Upper lobe of right lung (tissue), 1 donor: Measurements from ENCODE around the gene LIX1. TPM values are rescaled to one million over a fixed set of nuclear protein-coding genes. Genes with fewer than 3 reads are reported as not detected.
"Not testable (repeated sequence)": the region's sequence is repeated elsewhere in the genome, so short reads cannot be mapped to it uniquely, and the experiment has no call there.

Source experiments
- ATAC-seq: fragments of 200-7000 bp; cut with Tn5 transposase; one replicate; pipeline ENCODE4 v1.9.1; 2020; ENCODE audit warnings: mild to moderate bottlenecking, moderate library complexity
- DNase-seq: peaks from one replicate; pipeline ENCODE4 v3.0.0-alpha.2; 2020
- H3K27ac ChIP-seq: fragments of 200-600 bp; one replicate; pipeline ENCODE4 v1.8.0; 2022
- H3K27me3 ChIP-seq: fragments of 200-600 bp; one replicate; pipeline ENCODE4 v1.8.0; 2022; ENCODE audit warnings: mild to moderate bottlenecking
- H3K36me3 ChIP-seq: fragments of 200-600 bp; one replicate; pipeline ENCODE4 v1.8.0; 2022
- H3K4me1 ChIP-seq: fragments of 200-600 bp; one replicate; pipeline ENCODE4 v1.8.0; 2022
- H3K4me3 ChIP-seq: fragments of 200-600 bp; one replicate; pipeline ENCODE4 v1.8.0; 2022; ENCODE audit warnings: mild to moderate bottlenecking
- H3K9me3 ChIP-seq: fragments of 200-600 bp; one replicate; pipeline ENCODE4 v1.8.0; 2022
- intact Hi-C: fragments of 100-400 bp; cut with DNase I; formaldehyde crosslinking; loops from one replicate; pipeline ENCODE4 v1.11.0; 2022
- total RNA-seq: library from RNA; stranded (reverse); fragmentation: NEBNext Ultra II Directional; extraction: Animal tissue kit (Norgen Biotek cat#: 25700); gene quantifications from one replicate; pipeline ENCODE4 v1.2.1, GENCODE V29; 2021
- TF ChIP-seq, protein P1 (sequence below): fragments of 200-600 bp; IDR thresholded peaks from one replicate; pipeline ENCODE4 v1.8.0; 2022; ENCODE audit warnings: antibody characterized with exemption
- donor health status: DM: no; HTN: yes; CAD: no; lungs with severe emphysema.

LIX1 gene
- total RNA-seq, 1 donor from 2014 or later: not detected

DNA sequence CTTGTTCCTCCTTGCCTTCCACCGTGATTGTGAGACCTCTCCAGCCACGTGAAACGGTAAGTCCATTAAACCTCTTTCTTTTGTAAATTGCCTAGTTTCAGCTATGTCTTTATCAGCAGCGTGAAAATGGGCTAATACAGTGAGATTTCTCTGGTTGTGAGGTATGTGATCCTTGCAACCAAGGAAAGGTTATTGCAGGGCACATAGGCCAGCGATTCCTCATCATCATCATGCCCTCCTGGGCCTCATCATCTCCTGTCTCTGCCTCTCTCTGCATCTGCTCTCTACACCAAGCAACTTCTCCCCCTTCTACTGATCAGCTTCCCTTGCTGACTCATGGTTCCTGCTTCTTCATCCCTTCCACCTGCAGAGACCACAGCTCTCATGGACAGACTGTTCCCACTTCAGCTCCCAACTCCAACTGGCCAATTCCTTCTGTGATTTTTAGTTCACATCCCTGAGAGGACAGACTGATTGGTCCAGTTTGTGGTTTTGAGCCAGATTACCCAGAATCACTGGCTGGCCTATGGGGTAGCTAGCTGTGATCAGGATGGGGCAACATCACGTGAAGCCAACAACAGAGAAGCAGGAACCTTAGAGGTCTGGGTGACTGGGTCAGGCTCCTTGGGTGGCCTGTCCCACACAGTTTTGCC is 53.1 kb downstream of the LIX1 start:
- DNase-seq (no peak), ATAC-seq (peak; percentile 29)

DNA sequence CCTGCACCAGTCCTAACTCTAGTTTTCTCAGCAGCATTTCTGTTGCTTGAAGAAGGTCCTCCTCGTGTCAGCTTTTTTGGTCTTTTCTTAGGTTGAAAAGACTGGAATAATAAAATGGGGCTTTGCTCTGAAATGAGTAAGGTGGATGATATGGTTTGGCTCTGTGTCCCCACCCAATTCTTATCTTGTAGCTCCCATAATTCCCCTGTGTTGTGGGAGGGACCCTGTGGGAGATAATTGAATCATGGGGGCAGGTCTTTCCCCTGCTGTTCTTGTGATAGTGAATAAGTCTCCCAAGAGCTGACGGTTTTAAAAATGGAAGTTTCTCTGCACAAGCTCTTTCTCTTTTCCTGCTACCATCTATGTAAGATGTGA is 53.6 kb downstream of the LIX1 start:
- H3K9me3 ChIP-seq: no peaks in the 10 kb centered on the region
- ATAC-seq (no peak), DNase-seq (no peak)
- H3K4me3 ChIP-seq: no peak overlapping the region
- no peaks in the 10 kb centered on the region for H3K36me3 ChIP-seq
- H3K27me3 ChIP-seq: no peaks in the 10 kb centered on the region
- no peak overlapping the region for H3K27ac ChIP-seq
- intact Hi-C loops: no loop called here
- no peaks in the 10 kb centered on the region for H3K4me1 ChIP-seq
- TF ChIP-seq, protein P1, sequence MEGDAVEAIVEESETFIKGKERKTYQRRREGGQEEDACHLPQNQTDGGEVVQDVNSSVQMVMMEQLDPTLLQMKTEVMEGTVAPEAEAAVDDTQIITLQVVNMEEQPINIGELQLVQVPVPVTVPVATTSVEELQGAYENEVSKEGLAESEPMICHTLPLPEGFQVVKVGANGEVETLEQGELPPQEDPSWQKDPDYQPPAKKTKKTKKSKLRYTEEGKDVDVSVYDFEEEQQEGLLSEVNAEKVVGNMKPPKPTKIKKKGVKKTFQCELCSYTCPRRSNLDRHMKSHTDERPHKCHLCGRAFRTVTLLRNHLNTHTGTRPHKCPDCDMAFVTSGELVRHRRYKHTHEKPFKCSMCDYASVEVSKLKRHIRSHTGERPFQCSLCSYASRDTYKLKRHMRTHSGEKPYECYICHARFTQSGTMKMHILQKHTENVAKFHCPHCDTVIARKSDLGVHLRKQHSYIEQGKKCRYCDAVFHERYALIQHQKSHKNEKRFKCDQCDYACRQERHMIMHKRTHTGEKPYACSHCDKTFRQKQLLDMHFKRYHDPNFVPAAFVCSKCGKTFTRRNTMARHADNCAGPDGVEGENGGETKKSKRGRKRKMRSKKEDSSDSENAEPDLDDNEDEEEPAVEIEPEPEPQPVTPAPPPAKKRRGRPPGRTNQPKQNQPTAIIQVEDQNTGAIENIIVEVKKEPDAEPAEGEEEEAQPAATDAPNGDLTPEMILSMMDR: no peak

More for the DNA sequence above, 53.1 kb downstream of the LIX1 start:
- TF ChIP-seq, protein P1: no peak
- H3K9me3 ChIP-seq: no peaks in the 10 kb centered on the region
- H3K36me3 ChIP-seq: no peaks in the 10 kb centered on the region
- no peak overlapping the region for H3K4me3 ChIP-seq
- H3K4me1 ChIP-seq: no peaks in the 10 kb centered on the region
- intact Hi-C loops: no loop called here
- H3K27me3 ChIP-seq: no peaks in the 10 kb centered on the region
- no peak overlapping the region for H3K27ac ChIP-seq

DNA sequence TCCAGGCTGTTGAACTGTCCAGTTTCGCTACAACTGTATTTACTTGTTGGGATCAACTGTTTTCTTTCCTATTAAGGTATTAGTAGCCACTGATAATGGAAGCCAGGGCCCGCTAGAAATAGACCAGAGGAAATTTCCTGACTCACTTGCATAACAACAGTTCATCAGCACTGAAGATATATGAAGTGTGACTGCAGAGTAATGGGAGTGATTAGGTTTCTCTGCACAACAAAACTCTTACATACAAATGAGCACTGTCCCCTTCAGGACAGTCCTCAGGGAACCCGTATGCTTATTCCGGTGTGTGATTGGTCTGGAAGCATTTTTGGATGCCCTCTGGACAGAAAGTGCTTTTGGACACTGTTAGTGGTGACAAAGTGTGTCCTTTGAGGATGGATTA is 55.3 kb downstream of the LIX1 start:
- DNase-seq: no peak
- ATAC-seq: no peak

DNA sequence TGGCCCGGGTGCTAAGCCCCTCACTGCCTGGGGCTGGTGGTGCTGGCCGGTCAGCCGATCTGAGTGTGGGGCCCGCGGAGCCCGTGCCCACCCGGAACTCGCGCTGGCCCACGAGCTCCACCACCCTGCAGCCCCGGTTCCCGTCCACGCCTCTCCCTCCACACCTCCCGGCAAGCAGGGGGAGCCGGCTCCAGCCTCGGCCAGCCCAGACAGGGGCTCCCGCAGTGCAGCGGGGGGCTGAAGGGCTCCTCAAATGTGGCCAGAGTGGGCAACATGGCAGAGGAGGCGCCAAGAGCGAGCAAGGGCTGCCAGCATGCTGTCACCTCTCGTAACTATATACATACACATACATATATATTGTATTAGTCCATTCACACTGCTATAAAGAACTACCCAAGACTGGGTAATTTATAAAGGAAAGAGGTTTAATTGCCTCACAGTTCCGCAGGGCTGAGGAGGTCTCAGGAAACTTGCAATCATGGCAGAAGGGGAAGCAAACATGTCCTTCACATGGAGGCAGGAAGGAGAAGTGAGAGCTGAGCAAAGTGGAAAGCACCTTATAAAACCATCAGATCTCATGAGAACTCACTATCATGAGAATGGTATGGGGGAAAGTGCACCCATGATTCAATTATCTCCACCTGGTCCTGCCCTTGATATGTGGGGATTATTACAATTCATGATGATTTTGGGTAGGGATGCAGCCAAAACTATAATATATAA is 56.8 kb downstream of the LIX1 start:
- Histone ChIP-seq H3K36me3 (no peaks in the 10 kb centered on the region), H3K27ac (no peak overlapping the region), H3K4me1 (no peaks in the 10 kb centered on the region), H3K9me3 (no peaks in the 10 kb centered on the region), H3K4me3 (no peak overlapping the region), H3K27me3 (no peaks in the 10 kb centered on the region)
- intact Hi-C loops: no loop called here
- ATAC-seq (no peak), DNase-seq (no peak)
- TF ChIP-seq, protein P1: no peak

More for the DNA sequence above, 55.3 kb downstream of the LIX1 start:
- intact Hi-C loops: no loop called here
- H3K4me3 ChIP-seq: no peak overlapping the region
- H3K4me1 ChIP-seq: no peaks in the 10 kb centered on the region
- no peaks in the 10 kb centered on the region for H3K36me3 ChIP-seq
- no peak overlapping the region for H3K27ac ChIP-seq
- no peaks in the 10 kb centered on the region for H3K9me3 ChIP-seq
- H3K27me3 ChIP-seq: no peaks in the 10 kb centered on the region
- TF ChIP-seq, protein P1: no peak

DNA sequence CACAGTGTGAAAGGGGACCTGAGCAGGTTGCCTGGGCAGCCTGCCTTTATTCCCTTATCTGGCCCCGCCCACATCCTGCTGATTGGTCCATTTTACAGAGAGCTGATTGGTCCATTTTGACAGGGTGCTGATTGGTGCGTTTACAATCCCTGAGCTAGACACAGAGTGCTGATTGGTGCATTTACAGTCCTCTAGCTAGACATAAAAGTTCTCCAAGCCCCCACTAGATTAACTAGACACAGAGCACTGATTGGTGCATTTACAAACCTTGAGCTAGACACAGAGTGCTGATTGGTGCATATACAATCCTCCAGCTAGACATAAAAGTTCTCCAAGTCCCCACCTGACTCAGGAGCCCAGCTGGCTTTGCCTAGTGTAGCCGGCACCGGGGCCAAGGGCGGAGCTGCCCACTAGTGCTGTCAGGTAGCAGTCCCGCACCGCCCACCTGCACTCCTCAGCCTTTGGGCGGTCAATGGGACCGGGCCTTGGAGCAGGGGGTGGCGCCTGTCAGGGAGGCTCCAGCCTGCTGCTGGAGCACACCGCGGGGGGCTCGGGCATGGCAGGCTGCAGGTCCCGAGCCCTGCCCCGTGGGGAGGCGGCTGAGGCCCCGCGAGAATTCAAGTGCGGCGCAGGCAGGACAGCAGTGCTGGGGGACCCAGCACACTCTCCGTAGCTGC is 57.5 kb downstream of the LIX1 start:
- H3K36me3 ChIP-seq, DNase-seq, H3K27me3 ChIP-seq, intact Hi-C loops, H3K4me3 ChIP-seq, H3K27ac ChIP-seq, H3K9me3 ChIP-seq, H3K4me1 ChIP-seq: not testable (repeated sequence)
- peak; percentile 38 for ATAC-seq
